HepG2 (cell line): ENCODE results near the gene SH3BP5. TPM values are rescaled to one million over a fixed set of nuclear protein-coding genes. Genes with fewer than 3 reads are reported as not detected.

ENCODE experiments used
- ATAC-seq: fragments of 200-7000 bp; cut with Tn5 transposase; 3 replicates; pipeline ENCODE4 v1.9.1; 2020; ENCODE audit warnings: mild to moderate bottlenecking, moderate library complexity
- BruUV-seq: library from RNA; stranded (reverse); fragments of 400-500 nt; replicated peaks from 2 replicates; lab custom pipeline; 2021; lab: Mats Ljungman, UMichigan
- CTCF ChIA-PET: fragments of 300-600 bp; formaldehyde crosslinking; extraction: SDS; loops from one replicate; lab custom pipeline; 2021; ENCODE audit warnings: low total read pairs, inconsistent platforms, low intra/inter-chr PET ratio; lab: Yijun Ruan, JAX
- POLR2A ChIA-PET: fragments of 350-600 bp; sonication (Branson Sonifier 250); formaldehyde crosslinking; loops from one replicate; lab custom pipeline; 2020; ENCODE audit warnings: antibody characterized with exemption, inconsistent platforms; lab: Yijun Ruan, JAX
- DNase-seq: peaks from one replicate; pipeline ENCODE4 v3.0.0-alpha.2; 2015; ENCODE audit warnings: low spot score
- FAIRE-seq: peaks from 3 replicates; lab custom pipeline; 2011; peaks lifted over from hg19 to GRCh38; lab: Jason Lieb, UNC
- H2AFZ ChIP-seq: one replicate; pipeline ENCODE4 v1.6.1; 2011; ENCODE audit warnings: low read length, inconsistent platforms
- H3K27ac ChIP-seq: fragments of 300-600 bp; 3 replicates; pipeline ENCODE4 v1.8.0; 2011; ENCODE audit warnings: mixed run types, mild to moderate bottlenecking, mixed read lengths, low read length, inconsistent platforms; ENCODE audit not compliant: insufficient read depth; ENCODE audit errors: extremely low read length
- H3K27me3 ChIP-seq, 2 experiments: fragments of 200-600 bp in 1 of 2; 2 replicates in 1 of 2; 3 replicates in 1 of 2; pipeline versions ENCODE4 v1.6.0 to v1.8.0; 2011; ENCODE audit warnings: low read length in 2 of 2, mild to moderate bottlenecking in 2 of 2, moderate library complexity in 2 of 2, inconsistent platforms in 1 of 2; ENCODE audit not compliant: insufficient read depth in 2 of 2, control insufficient read depth in 1 of 2
- H3K36me3 ChIP-seq, 2 experiments: fragments of 200-600 bp in 1 of 2; replicated peaks in 1 of 2; 2 replicates in 1 of 2; 3 replicates in 1 of 2; pipeline versions ENCODE4 v1.5.1 to v1.8.0; 2011; ENCODE audit warnings: low read length in 2 of 2, inconsistent platforms in 1 of 2; ENCODE audit not compliant: insufficient read depth in 2 of 2, control insufficient read depth in 1 of 2
- H3K4me1 ChIP-seq: 2 replicates; pipeline ENCODE4 v1.5.1; 2012; ENCODE audit warnings: low read length, inconsistent platforms; ENCODE audit not compliant: insufficient read depth
- H3K4me2 ChIP-seq: 2 replicates; pipeline ENCODE4 v1.6.0; 2011; ENCODE audit warnings: low read depth, low read length, inconsistent platforms
- H3K4me3 ChIP-seq, 3 experiments: fragments of 200-600 bp in 1 of 3; sonication (generic), shearing (Covaris generic) in 1 of 3; replicated peaks in 1 of 3; 2 replicates each; pipeline ENCODE4 v1.5.1; 2011 to 2016; ENCODE audit warnings: low read length in 3 of 3, inconsistent platforms in 2 of 3, low read depth in 2 of 3, mild to moderate bottlenecking in 2 of 3, control low read depth in 1 of 3, mixed read lengths in 1 of 3; ENCODE audit not compliant: insufficient read depth in 1 of 3
- H3K79me2 ChIP-seq: one replicate; pipeline ENCODE4 v1.6.1; 2011; ENCODE audit warnings: low read length, inconsistent platforms; ENCODE audit not compliant: insufficient read depth
- H3K9ac ChIP-seq: 2 replicates; pipeline ENCODE4 v1.6.0; 2011; ENCODE audit warnings: mild to moderate bottlenecking, low read depth, low read length, inconsistent platforms; ENCODE audit not compliant: insufficient read depth
- H3K9me3 ChIP-seq: 2 replicates; pipeline ENCODE4 v1.5.1; 2012; ENCODE audit warnings: mild to moderate bottlenecking, low read length
- H4K20me1 ChIP-seq: 2 replicates; pipeline ENCODE4 v1.6.0; 2011; ENCODE audit warnings: inconsistent platforms, mild to moderate bottlenecking, low read length, moderate library complexity; ENCODE audit not compliant: insufficient read depth
- FOXO1 ChIP-seq: sonication (generic); formaldehyde crosslinking; IDR thresholded peaks from 2 replicates; pipeline ENCODE4 v1.4.0; 2020; ENCODE audit warnings: missing genetic modification reagents
- NFE2L2 ChIP-seq: fragments of 150-350 bp; IDR thresholded peaks from 2 replicates; pipeline ENCODE4 v1.6.1; 2014; ENCODE audit warnings: low read length
- NFIC ChIP-seq: IDR thresholded peaks from 2 replicates; pipeline ENCODE4 v1.6.1; 2012; ENCODE audit warnings: mild to moderate bottlenecking, low read length, inconsistent platforms
- NONO ChIP-seq, 2 experiments: fragments of 450-650 bp in 1 of 2; sonication (generic) in 1 of 2; formaldehyde crosslinking in 1 of 2; IDR thresholded peaks in 1 of 2; conservative IDR thresholded peaks in 1 of 2; 2 replicates each; pipeline versions ENCODE4 v1.6.1 to v1.8.0; 2017 to 2022; ENCODE audit warnings: mild to moderate bottlenecking in 1 of 2, missing genetic modification reagents in 1 of 2, moderate library complexity in 1 of 2
- NR2F2 ChIP-seq: IDR thresholded peaks from 2 replicates; pipeline ENCODE4 v1.6.1; 2012; ENCODE audit warnings: low read depth, inconsistent platforms, borderline replicate concordance
- RFX3 ChIP-seq: IDR thresholded peaks from 2 replicates; pipeline ENCODE4 v1.6.1; 2016; ENCODE audit warnings: missing biosample characterization, missing genetic modification reagents
- SAP130 ChIP-seq: IDR thresholded peaks from 2 replicates; pipeline ENCODE4 v1.6.1; 2016; ENCODE audit warnings: low read depth
- ZNF256 ChIP-seq: sonication (generic); formaldehyde crosslinking; conservative IDR thresholded peaks from 2 replicates; pipeline ENCODE4 v1.4.0; 2020; ENCODE audit warnings: missing genetic modification reagents
- ZNF34 ChIP-seq: sonication (generic); formaldehyde crosslinking; IDR thresholded peaks from 2 replicates; pipeline ENCODE4 v1.4.0; 2020; ENCODE audit warnings: mild to moderate bottlenecking, missing genetic modification reagents, borderline replicate concordance
- ZSCAN31 ChIP-seq: sonication (generic); formaldehyde crosslinking; IDR thresholded peaks from 2 replicates; pipeline ENCODE4 v1.5.0; 2020; ENCODE audit warnings: low read depth, mild to moderate bottlenecking, missing genetic modification reagents
- WGBS: methylation state at CpG from one replicate; pipeline ENCODE4 v1.1.6; 2017; ENCODE audit warnings: low lambda C conversion rate; 5-methylcytosine and 5-hydroxymethylcytosine counted together
- in situ Hi-C: cut with HindIII; loops from 2 replicates; pipeline ENCODE4 v1.10.0; 2017; ENCODE audit warnings: low pct_unique_long_range_greater_than_20kb; ENCODE audit not compliant: extremely low pct_ligation_motif_present
- intact Hi-C: fragments of 100-400 bp; cut with micrococcal nuclease; formaldehyde crosslinking; loops from one replicate; pipeline ENCODE4 v1.10.0; 2022; ENCODE audit not compliant: unreplicated experiment
- polyA plus RNA-seq, 8 experiments: library from polyadenylated mRNA; depleted of rRNA in 3 of 8; stranded (reverse) in 7 of 8; unstranded in 1 of 8; fragments of >200 nt; fragmentation: Illumina TruSeq in 4 of 8; extraction: Trizol in 4 of 8; gene quantifications; 2 replicates each; pipeline versions ENCODE4 v1.2.1 to v1.2.3, GENCODE V29; 2011 to 2016; ENCODE audit warnings: low read depth in 4 of 8, missing spikeins in 1 of 8, mixed read lengths in 1 of 8; ENCODE audit not compliant: insufficient read depth in 1 of 8
- total RNA-seq, 5 experiments: library from RNA; depleted of rRNA; stranded (reverse); fragments of >200 nt; fragmentation: Illumina TruSeq; extraction: Trizol; gene quantifications; 2 replicates each; pipeline ENCODE4 v1.2.3, GENCODE V29; 2016; ENCODE audit warnings: low read depth in 1 of 5
- TF ChIP-seq, protein P1 (sequence below): sonication (generic); formaldehyde crosslinking; IDR thresholded peaks from 2 replicates; pipeline ENCODE4 v1.4.0; 2020; ENCODE audit warnings: low read depth, mild to moderate bottlenecking, missing genetic modification reagents
- TF ChIP-seq, protein P2 (sequence below): sonication (generic); formaldehyde crosslinking; IDR thresholded peaks from 2 replicates; pipeline ENCODE4 v1.5.0; 2020; ENCODE audit warnings: missing genetic modification reagents, mild to moderate bottlenecking, borderline replicate concordance
- TF ChIP-seq, protein P3 (sequence below): fragments of 450-650 bp; IDR thresholded peaks from 2 replicates; pipeline ENCODE4 v1.6.1; 2016

The SH3BP5 gene
- total and polyA plus RNA-seq, 2 of the 13 experiments (the other 11 are each of a cell fraction or from before 2014, with no cell fraction given) = 0.09 to 0.16 TPM

DNA sequence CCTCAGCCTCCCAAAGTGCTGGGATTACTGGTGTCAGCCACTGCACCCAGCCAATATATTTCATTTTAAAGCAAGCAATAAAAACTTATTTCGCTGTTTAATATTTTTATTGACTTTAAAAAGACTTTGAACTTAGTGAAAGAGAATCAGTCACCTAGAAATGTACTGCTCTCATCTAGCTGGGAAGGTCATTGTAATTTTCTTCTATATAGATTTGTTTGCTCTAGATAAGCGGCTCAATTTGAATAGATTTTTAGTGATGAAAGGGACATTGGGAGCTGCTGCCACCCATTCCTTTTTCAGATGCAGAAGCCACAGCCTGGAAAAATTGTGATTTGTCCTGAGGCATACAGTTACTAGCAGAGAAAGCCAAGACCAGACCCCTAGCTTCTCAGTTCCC lies 86.2 kb downstream of the SH3BP5 start:
- Histone ChIP-seq H3K9me3 (no peaks in the 10 kb centered on the region), H2AFZ (no peak overlapping the region), H3K27me3 (no peaks in the 10 kb centered on the region), H3K27ac (no peak overlapping the region), H3K4me3 (no peak overlapping the region), H3K79me2 (no peaks in the 10 kb centered on the region), H3K4me2 (no peak overlapping the region), H3K4me1 (no peaks in the 10 kb centered on the region), H4K20me1 (no peaks in the 10 kb centered on the region), H3K36me3 (peaks cover 9 to 53% of the 10 kb centered on the region in 2 experiments), H3K9ac (no peak overlapping the region)
- TF ChIP-seq SAP130 (CRISPR knock-in tag) (no peak), ZSCAN31 (CRISPR knock-in tag) (no peak), ZNF256 (CRISPR knock-in tag) (no peak), NFIC (no peak), NFE2L2 (no peak), FOXO1 (CRISPR knock-in tag) (no peak), NR2F2 (no peak), RFX3 (CRISPR knock-in tag) (no peak), NONO (IDR thresholded peaks at IDR 0.05) (no peak), NONO (CRISPR knock-in tag; conservative IDR thresholded peaks at IDR 0.05) (no peak), ZNF34 (CRISPR knock-in tag) (no peak)
- TF ChIP-seq, protein P1, sequence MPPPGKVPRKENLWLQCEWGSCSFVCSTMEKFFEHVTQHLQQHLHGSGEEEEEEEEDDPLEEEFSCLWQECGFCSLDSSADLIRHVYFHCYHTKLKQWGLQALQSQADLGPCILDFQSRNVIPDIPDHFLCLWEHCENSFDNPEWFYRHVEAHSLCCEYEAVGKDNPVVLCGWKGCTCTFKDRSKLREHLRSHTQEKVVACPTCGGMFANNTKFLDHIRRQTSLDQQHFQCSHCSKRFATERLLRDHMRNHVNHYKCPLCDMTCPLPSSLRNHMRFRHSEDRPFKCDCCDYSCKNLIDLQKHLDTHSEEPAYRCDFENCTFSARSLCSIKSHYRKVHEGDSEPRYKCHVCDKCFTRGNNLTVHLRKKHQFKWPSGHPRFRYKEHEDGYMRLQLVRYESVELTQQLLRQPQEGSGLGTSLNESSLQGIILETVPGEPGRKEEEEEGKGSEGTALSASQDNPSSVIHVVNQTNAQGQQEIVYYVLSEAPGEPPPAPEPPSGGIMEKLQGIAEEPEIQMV = no peak
- TF ChIP-seq, protein P2, sequence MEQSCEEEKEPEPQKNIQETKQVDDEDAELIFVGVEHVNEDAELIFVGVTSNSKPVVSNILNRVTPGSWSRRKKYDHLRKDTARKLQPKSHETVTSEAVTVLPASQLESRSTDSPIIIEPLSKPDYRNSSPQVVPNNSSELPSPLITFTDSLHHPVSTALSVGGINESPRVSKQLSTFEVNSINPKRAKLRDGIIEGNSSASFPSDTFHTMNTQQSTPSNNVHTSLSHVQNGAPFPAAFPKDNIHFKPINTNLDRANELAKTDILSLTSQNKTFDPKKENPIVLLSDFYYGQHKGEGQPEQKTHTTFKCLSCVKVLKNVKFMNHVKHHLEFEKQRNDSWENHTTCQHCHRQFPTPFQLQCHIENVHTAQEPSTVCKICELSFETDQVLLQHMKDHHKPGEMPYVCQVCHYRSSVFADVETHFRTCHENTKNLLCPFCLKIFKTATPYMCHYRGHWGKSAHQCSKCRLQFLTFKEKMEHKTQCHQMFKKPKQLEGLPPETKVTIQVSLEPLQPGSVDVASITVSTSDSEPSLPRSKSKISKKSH (CRISPR knock-in tag) = no peak
- TF ChIP-seq, protein P3, sequence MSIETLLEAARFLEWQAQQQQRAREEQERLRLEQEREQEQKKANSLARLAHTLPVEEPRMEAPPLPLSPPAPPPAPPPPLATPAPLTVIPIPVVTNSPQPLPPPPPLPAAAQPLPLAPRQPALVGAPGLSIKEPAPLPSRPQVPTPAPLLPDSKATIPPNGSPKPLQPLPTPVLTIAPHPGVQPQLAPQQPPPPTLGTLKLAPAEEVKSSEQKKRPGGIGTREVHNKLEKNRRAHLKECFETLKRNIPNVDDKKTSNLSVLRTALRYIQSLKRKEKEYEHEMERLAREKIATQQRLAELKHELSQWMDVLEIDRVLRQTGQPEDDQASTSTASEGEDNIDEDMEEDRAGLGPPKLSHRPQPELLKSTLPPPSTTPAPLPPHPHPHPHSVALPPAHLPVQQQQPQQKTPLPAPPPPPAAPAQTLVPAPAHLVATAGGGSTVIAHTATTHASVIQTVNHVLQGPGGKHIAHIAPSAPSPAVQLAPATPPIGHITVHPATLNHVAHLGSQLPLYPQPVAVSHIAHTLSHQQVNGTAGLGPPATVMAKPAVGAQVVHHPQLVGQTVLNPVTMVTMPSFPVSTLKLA = no peak
- intact Hi-C loops (no loop called here), in situ Hi-C loops (no loop called here)
- WGBS = 90% methylated on average over 2 of the region's 2 CpGs
- CTCF ChIA-PET = no interaction called here
- POLR2A ChIA-PET = no interaction called here
- BruUV-seq = no TSS peak
- no peak for DNase-seq
- no peak for FAIRE-seq
- ATAC-seq = peak; percentile 63
